ENCODE data around the gene GTF2H2.
"Not testable (repeated sequence)": the region's sequence is repeated elsewhere in the genome, so short reads cannot be mapped to it uniquely, and the experiment has no call there.

Gene GTF2H2

DNA sequence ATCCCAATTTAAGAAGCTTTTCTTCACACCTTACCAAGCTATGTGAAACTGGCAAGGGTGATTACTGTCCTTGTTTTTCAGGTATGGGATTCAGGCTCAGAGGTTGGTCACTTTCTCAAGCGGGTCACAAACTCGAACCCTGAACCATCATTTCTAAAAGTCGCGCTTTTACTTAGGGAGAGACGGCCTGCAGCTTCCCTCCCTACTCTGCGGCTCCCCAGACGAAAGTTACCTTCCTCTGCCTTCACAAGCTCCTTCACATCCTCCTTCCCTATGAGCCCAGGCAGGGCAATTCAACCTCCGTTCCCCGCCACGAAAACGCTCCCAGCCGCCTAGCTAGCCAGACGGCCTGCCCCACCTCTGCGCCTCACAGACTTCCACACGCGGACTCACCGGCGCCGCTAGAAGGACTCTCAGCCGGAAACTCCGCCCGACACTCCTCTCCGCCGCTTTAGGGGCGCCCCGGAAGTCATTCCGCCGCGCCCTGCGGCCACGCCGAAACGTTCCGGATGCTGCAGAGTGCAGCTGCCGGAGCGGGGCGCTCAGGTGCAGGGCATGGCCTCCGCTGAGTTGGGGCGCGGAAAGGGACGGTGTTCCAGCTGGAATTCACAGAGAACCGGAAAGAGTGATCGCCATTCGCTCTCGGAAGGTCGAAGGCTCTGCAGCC is at the start of gene GTF2H2:
TSS of gene GTF2H2 (minus strand) at position 415 of the 667 bp plus-strand sequence. CDS start 4,913 bp downstream, outside the sequence.
- H3K79me2 ChIP-seq (ENCODE audit: insufficient read depth, low read length) = not testable (repeated sequence)

DNA sequence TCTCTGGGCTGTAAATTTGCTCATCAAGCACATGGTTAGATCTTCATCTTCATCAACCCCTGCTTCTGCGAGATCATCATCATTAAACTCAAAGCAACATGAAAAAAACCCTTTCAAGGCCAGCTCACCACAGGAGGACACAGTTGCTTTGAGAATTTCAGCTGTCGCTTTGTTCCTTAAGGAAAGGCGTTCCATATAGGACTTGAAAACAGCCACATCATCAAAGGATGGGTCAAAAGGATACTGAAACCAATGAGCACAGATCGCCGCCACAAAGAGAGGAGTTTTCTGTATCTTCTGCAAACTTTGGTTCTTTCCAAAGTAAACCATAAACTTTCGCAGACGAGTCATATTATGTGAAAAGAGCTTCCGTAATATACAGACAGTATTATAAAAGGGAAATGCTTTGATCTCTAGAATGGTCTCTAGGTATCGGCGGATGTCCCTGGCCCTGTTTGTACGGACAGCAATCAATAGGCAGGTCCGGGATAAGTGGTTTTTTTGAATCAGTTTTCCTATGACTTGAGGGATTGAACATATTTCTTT is 42.3 kb upstream of the GTF2H2 start:
- not testable (repeated sequence) for H3K9ac ChIP-seq (ENCODE audit: low read length); H3K4me3 ChIP-seq (ENCODE audit: low read depth, low read length, poor library complexity, severe bottlenecking); H3K9me3 ChIP-seq (ENCODE audit: low read length); H3K4me1 ChIP-seq (ENCODE audit: insufficient read depth, low read length, severe bottlenecking); H4K20me1 ChIP-seq (ENCODE audit: insufficient read depth, low read length); H3K79me2 ChIP-seq (ENCODE audit: insufficient read depth, low read length); H3K27ac ChIP-seq (ENCODE audit: low read depth, low read length, poor library complexity, severe bottlenecking); H3K9me2 ChIP-seq (ENCODE audit: low read depth, low read length); H3K36me3 ChIP-seq (ENCODE audit: insufficient read depth, low read length); H3F3A ChIP-seq (ENCODE audit: insufficient read depth, low read length); H3K4me2 ChIP-seq (ENCODE audit: low read length); H2AFZ ChIP-seq (ENCODE audit: low read length); H3K27me3 ChIP-seq (ENCODE audit: insufficient read depth, low read length)

More for the DNA sequence above, at the start of gene GTF2H2:
- not testable (repeated sequence) for H3F3A ChIP-seq (ENCODE audit: insufficient read depth, low read length); H3K27me3 ChIP-seq (ENCODE audit: insufficient read depth, low read length); H3K4me1 ChIP-seq (ENCODE audit: insufficient read depth, low read length, severe bottlenecking); H3K4me3 ChIP-seq (ENCODE audit: low read depth, low read length, poor library complexity, severe bottlenecking); H3K9ac ChIP-seq (ENCODE audit: low read length); H4K20me1 ChIP-seq (ENCODE audit: insufficient read depth, low read length); H2AFZ ChIP-seq (ENCODE audit: low read length); H3K9me2 ChIP-seq (ENCODE audit: low read depth, low read length); H3K9me3 ChIP-seq (ENCODE audit: low read length); H3K36me3 ChIP-seq (ENCODE audit: insufficient read depth, low read length); H3K27ac ChIP-seq (ENCODE audit: low read depth, low read length, poor library complexity, severe bottlenecking); H3K4me2 ChIP-seq (ENCODE audit: low read length)

DNA sequence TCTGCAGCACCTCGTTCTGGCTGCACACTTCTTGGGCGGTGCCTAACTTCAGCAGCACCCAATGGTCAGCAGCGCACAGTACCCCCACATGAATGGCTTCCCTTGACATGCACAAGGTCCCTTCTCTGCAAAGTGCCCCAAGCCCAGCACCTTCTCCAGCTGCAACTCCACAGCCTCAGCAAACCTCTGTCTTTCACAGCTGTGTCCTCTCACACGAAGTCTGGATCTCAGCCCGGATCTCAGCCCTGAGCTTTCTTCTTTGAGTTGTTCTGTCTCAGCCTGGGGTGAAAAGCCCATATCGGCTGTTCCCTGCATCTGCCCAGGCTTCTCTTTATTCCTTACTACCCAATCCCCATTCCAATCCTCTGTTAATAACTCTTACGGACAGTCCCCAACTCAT is 32.5 kb upstream of the GTF2H2 start:
- not testable (repeated sequence) for H3K4me3 ChIP-seq (ENCODE audit: low read depth, low read length, poor library complexity, severe bottlenecking); H3K4me2 ChIP-seq (ENCODE audit: low read length); H3K9me2 ChIP-seq (ENCODE audit: low read depth, low read length); H3K27me3 ChIP-seq (ENCODE audit: insufficient read depth, low read length); H3K79me2 ChIP-seq (ENCODE audit: insufficient read depth, low read length); H3K36me3 ChIP-seq (ENCODE audit: insufficient read depth, low read length); H4K20me1 ChIP-seq (ENCODE audit: insufficient read depth, low read length); H3K27ac ChIP-seq (ENCODE audit: low read depth, low read length, poor library complexity, severe bottlenecking); H3K9me3 ChIP-seq (ENCODE audit: low read length); H3K4me1 ChIP-seq (ENCODE audit: insufficient read depth, low read length, severe bottlenecking); H3K9ac ChIP-seq (ENCODE audit: low read length); H3F3A ChIP-seq (ENCODE audit: insufficient read depth, low read length); H2AFZ ChIP-seq (ENCODE audit: low read length)

DNA sequence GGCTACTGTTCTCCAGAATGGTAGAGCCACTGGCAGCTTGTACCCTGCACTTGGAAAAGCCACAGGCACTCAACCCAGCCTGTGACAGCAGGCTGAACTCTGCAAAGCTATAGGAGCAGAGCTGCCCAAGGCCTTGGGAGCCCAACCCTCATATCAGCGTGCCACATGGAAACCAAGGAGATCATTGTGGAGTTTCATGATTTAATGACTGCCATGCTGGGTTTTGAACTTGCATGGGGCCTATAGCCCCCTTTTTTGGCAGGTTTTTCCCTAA is 30.4 kb upstream of the GTF2H2 start:
- H3K4me2 ChIP-seq (ENCODE audit: low read length); H3K27ac ChIP-seq (ENCODE audit: low read depth, low read length, poor library complexity, severe bottlenecking): not testable (repeated sequence)

DNA sequence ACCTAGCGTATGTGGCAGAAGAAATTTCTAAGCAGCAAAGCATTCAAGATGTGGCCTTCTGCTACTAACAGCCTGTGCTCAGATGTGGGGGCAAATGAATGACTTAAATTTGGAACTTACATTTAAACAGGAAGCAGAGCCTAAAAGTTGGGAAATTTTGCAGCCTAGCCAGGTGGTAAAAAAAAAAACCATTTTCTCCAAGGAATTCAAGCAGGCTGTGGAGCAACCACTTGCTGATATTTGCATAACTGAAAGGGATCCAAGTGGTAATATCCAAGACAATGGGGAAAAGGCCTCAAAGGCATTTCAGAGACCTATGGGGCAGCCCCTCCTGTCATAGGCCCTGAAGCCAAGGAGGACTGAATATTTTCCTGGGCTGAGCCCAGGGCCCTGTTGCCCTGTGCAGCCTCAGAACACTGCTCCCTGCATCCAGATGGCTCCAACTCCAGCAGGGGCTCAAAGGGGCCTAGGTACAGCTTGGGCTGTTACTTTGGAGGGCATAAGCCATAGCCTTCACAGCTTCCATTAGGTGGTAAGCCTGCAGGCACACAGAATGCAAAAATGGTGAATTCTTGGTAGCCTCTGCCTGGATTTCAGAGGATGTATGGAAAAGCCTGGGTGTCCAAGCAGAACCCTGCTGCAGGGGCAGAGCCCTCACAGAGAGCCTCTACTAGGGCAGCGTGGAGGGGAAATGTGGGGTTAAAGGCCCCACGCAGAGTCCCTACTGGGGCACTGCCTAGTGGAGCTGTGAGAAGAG is 29.9 kb upstream of the GTF2H2 start:
- not testable (repeated sequence) for H4K20me1 ChIP-seq (ENCODE audit: insufficient read depth, low read length); H3K4me2 ChIP-seq (ENCODE audit: low read length); H3K9me3 ChIP-seq (ENCODE audit: low read length); H3K4me3 ChIP-seq (ENCODE audit: low read depth, low read length, poor library complexity, severe bottlenecking); H3K36me3 ChIP-seq (ENCODE audit: insufficient read depth, low read length); H3K27ac ChIP-seq (ENCODE audit: low read depth, low read length, poor library complexity, severe bottlenecking); H3K79me2 ChIP-seq (ENCODE audit: insufficient read depth, low read length); H3K4me1 ChIP-seq (ENCODE audit: insufficient read depth, low read length, severe bottlenecking); H3K27me3 ChIP-seq (ENCODE audit: insufficient read depth, low read length); H3K9ac ChIP-seq (ENCODE audit: low read length); H3F3A ChIP-seq (ENCODE audit: insufficient read depth, low read length); H3K9me2 ChIP-seq (ENCODE audit: low read depth, low read length); H2AFZ ChIP-seq (ENCODE audit: low read length)

More for the DNA sequence above, 30.4 kb upstream of the GTF2H2 start:
- H3F3A ChIP-seq (ENCODE audit: insufficient read depth, low read length); H3K9me2 ChIP-seq (ENCODE audit: low read depth, low read length); H3K4me3 ChIP-seq (ENCODE audit: low read depth, low read length, poor library complexity, severe bottlenecking); H3K27me3 ChIP-seq (ENCODE audit: insufficient read depth, low read length); H3K9ac ChIP-seq (ENCODE audit: low read length); H3K4me1 ChIP-seq (ENCODE audit: insufficient read depth, low read length, severe bottlenecking); H3K9me3 ChIP-seq (ENCODE audit: low read length); H4K20me1 ChIP-seq (ENCODE audit: insufficient read depth, low read length); H2AFZ ChIP-seq (ENCODE audit: low read length); H3K36me3 ChIP-seq (ENCODE audit: insufficient read depth, low read length); H3K79me2 ChIP-seq (ENCODE audit: insufficient read depth, low read length): not testable (repeated sequence)

DNA sequence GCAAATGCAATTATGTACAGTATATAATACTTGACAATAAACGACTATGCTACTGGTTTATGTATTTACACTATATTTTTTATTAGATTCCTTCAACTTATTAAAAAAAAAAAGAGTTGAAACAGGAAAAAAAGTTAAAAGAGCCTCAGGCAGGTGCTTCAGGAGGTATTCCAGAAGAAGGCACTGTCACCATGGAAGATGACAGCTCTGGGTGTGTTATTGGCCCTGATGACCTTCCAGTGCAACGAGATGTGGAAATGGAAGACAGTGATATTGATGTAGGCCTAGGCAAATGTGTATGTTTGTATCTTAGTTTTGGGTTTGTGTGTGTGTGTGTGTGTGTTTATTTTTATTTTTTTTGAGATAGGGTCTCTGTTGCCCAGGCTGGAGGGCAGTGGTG is 22.3 kb upstream of the GTF2H2 start:
- H3K4me2 ChIP-seq (ENCODE audit: low read length); H3K27me3 ChIP-seq (ENCODE audit: insufficient read depth, low read length); H3K9me3 ChIP-seq (ENCODE audit: low read length); H3K27ac ChIP-seq (ENCODE audit: low read depth, low read length, poor library complexity, severe bottlenecking); H3K79me2 ChIP-seq (ENCODE audit: insufficient read depth, low read length); H3K36me3 ChIP-seq (ENCODE audit: insufficient read depth, low read length); H3K4me3 ChIP-seq (ENCODE audit: low read depth, low read length, poor library complexity, severe bottlenecking); H3K9me2 ChIP-seq (ENCODE audit: low read depth, low read length); H3F3A ChIP-seq (ENCODE audit: insufficient read depth, low read length); H3K9ac ChIP-seq (ENCODE audit: low read length); H2AFZ ChIP-seq (ENCODE audit: low read length); H4K20me1 ChIP-seq (ENCODE audit: insufficient read depth, low read length); H3K4me1 ChIP-seq (ENCODE audit: insufficient read depth, low read length, severe bottlenecking): not testable (repeated sequence)

DNA sequence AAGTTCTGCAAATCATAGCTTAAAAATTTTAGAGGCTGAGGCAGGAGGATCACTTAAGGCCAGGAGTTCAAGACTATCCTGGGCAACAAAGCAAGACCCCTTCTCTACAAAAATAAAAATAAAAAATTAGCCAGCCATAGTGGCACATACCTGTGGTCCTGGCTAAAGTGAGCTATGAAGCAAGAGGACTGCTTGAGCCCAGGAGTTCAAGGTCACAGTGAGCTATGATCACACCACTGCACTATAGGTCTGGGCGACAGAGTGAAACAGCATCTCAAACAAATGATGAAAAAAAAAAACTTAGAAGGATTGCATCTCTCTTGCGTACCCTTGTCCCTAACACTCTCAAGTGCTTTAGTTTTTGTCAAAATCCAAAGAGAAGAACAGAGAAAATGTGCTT is 21.3 kb upstream of the GTF2H2 start:
- not testable (repeated sequence) for H4K20me1 ChIP-seq (ENCODE audit: insufficient read depth, low read length); H2AFZ ChIP-seq (ENCODE audit: low read length); H3K27me3 ChIP-seq (ENCODE audit: insufficient read depth, low read length); H3K4me3 ChIP-seq (ENCODE audit: low read depth, low read length, poor library complexity, severe bottlenecking); H3F3A ChIP-seq (ENCODE audit: insufficient read depth, low read length); H3K27ac ChIP-seq (ENCODE audit: low read depth, low read length, poor library complexity, severe bottlenecking); H3K9ac ChIP-seq (ENCODE audit: low read length); H3K4me1 ChIP-seq (ENCODE audit: insufficient read depth, low read length, severe bottlenecking); H3K36me3 ChIP-seq (ENCODE audit: insufficient read depth, low read length); H3K4me2 ChIP-seq (ENCODE audit: low read length); H3K9me2 ChIP-seq (ENCODE audit: low read depth, low read length); H3K79me2 ChIP-seq (ENCODE audit: insufficient read depth, low read length); H3K9me3 ChIP-seq (ENCODE audit: low read length)
